NCI-H510A (cell line): Measurements from ENCODE around the gene KCNN3.
A peak's percentile ranks its signal among the peaks of the same experiment; 100 is the strongest.
"Not testable (repeated sequence)": the region's sequence is repeated elsewhere in the genome, so short reads cannot be mapped to it uniquely, and the experiment has no call there.

Source experiments
- DNase-seq: peaks from one replicate; lab custom pipeline; 2025; lab: John Stamatoyannopoulos, UW

Gene KCNN3

GRCh38 chr1:154870115-154870571 lies at the start of gene KCNN3:
Gene KCNN3 (minus strand): TSS chr1:154870281. CDS start chr1:154869964, 317 bp downstream.
- peak; percentile 74 for DNase-seq

DNA sequence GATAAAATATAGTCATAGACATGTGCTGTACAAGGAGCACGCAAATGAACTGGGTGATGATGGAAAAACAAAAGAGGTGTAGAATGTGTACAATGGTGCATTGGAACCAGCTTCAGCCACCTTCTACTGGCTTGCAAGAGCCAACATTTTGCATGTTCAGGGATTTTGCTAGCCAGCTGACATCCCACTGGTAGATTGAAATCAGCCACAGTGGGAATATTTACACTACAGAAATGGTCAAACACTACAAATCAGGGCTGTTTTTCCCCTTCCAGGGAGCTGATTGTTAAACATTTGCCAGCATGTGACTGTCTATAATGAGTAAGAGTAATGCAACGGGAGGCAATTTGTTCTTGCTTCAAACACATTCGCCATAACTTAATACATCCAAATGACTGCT lies 43.2 kb upstream of the KCNN3 start:
- DNase-seq = no peak

DNA sequence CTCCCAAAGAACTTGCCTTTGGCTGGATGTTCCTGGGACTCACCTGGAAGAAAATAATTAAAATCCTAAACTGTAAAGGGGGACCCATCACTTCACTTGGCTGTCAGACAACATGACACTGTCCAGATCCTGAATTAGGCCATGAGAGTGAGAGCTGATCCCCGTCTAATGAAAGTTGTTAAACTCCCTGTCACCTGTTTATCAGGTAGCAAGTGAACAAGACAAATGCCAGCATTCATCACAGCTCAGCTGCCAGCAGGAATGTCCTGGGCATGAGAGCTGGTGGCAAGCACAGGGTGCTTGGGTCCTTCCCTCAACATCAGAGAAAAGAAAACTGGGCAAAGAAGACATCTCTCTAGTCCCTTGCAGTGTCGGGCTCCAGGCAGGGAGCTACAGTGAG lies 42.7 kb upstream of the KCNN3 start:
- no peak for DNase-seq

DNA sequence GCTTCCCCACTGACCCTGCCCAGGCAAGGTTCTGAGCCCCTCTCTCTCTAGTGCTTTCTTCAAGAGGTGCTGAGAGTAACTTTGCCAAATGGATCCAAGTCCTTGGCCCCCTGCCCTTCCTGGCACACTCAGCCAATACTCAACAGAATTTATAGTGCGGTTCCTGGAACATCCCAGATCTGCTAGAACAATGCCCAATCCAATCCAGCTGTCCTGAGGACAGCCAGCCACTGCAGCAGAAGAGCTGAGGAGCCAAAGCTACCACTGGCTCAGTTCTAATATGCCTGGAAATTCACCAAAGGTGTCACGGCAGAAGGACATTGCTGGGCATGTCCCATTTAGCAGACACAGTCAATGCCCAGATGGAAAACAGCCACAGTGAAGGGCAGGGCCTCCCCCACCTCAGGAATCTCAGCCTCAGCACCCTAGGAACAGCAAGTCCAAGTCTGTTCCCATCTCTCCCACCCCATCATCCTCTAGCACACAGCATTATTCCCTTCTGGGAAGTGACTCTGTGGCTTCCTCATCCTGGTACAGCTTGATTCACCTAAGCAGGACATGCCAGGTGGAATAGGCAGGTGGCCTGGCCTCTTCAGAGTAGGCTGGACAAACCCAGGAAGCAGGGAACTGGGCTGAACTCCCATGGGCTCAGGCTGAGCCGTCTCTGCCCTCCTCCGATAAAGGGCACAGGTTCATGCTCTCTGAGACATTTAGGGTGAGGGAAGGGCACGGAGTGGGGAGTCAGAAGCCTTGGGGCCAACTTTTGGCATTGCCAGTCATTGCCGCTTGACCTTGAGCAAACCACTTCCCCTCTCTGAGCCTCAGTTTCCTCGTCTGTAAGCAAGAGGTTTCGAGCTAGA lies 41.8 kb upstream of the KCNN3 start:
- no peak for DNase-seq

DNA sequence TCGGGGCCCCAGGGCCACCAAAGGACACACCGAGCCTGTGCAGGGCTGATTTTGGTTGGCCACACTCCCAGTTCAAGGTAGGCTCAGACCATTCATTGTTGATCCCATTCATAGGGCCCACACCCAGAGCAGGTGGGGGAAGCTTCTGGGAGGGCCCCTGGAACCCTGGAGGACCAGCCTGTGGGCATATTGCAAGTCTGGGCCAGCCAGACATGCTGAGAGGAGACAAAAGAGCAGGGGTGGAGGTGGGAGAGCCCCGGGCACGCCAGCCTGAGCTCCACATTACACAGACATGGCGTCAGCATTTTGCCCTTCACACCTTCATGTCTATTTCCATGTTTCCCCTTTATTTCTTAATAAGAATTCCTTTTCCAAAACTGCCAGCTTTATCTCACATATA lies 40.8 kb upstream of the KCNN3 start:
- DNase-seq = no peak

- DNase-seq = no peak
These were observed 38.9 kb upstream of the KCNN3 start for GRCh38 chr1:154908937-154909336.

DNA sequence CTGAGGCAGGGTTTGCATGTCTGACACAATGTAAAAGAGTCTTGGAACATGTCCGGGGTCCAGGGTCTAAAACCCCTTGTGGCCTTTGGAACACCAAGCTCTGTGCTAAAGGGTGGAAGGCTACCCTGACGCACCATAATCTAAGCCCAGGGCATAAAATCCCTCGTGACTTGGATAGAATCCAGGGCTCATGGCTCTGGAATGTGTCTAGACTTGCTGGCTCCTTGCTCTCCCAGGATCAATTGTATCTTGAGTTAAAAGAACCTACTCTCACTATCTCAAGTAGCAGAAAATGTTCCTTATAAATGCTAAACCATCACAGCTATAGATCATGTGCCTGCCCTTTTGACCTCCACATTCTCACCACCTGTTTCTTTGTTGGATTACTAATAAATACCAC lies 38.0 kb upstream of the KCNN3 start:
- not testable (repeated sequence) for DNase-seq

DNA sequence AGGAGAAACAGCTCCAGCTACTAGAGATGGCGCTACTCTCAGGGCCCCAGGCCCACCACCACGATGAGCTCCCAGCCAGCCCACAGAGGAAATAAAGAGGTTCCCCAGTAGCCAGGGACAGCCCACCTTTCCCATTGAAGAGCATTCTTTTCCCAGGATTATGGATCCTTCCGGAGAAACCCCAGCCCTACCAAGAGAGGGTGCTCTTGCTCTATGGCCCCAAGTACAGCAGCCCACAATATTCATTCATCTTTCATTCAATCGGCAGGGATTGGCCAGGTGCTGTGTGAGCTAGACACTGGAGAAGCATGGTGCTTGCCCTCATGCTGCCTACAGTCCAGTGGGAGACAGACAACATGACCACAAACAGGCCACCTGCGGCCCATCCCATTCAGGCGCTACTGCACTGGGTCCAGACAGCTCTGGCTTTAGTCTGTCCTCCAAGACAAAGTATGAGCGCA lies 36.6 kb upstream of the KCNN3 start:
- DNase-seq = no peak

DNA sequence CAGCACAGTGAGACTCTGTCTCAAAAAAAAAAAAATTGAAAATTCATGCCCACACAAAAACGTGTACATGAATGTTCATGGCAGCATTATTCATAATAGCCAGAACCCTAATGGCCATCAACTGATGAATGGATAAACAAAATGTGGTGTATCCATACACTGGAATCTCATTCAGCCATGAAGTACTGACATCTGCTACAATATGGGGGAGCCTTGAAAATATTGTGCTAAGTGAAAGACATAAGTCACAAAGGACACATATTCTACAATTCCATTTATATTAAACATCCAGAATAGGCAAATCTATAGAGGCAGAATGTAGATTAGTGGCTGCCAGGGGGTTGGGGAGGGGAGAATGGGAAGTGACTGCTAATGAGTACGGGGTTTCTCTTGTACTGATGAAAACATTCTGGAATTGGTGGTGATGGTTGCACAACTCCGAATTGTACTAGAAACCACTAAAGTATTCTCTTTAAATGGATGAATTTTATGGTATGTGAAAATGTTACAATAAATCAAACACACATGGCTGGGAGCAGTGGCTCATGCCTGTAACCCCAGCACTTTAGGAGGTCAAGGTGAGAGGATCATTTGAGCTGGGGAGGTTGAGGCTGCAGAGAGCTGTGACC lies 33.0 kb upstream of the KCNN3 start:
- no peak for DNase-seq

DNA sequence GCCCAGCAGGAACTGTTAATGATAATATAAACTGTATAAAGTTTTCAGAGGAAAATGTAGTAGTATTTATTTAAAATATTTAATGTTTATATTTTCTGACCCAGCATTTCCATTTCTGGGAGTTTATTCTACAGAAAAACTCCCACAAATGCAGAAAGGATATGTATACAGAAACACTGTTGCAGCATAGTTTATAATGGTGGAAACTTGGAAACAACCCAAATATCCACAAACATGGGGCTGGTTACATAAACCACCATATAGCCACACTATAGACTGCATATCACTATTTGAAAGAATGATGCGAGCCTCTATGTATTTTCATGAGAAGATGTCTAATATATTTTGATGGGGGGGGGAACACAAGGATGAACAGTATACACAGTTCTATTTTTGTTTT lies 31.5 kb upstream of the KCNN3 start:
- DNase-seq = no peak

- DNase-seq = no peak
These were observed 29.0 kb upstream of the KCNN3 start for GRCh38 chr1:154899041-154899440.

- DNase-seq = no peak
These were observed 26.7 kb upstream of the KCNN3 start for GRCh38 chr1:154896771-154897286.

- no peak for DNase-seq
These were observed 25.7 kb upstream of the KCNN3 start for GRCh38 chr1:154895798-154896197.

GRCh38 chr1:154891452-154891851 lies 21.4 kb upstream of the KCNN3 start:
- no peak for DNase-seq

GRCh38 chr1:154888757-154889156 lies 18.7 kb upstream of the KCNN3 start:
- no peak for DNase-seq

- no peak for DNase-seq
These were observed 16.4 kb upstream of the KCNN3 start for GRCh38 chr1:154886281-154887015.

DNA sequence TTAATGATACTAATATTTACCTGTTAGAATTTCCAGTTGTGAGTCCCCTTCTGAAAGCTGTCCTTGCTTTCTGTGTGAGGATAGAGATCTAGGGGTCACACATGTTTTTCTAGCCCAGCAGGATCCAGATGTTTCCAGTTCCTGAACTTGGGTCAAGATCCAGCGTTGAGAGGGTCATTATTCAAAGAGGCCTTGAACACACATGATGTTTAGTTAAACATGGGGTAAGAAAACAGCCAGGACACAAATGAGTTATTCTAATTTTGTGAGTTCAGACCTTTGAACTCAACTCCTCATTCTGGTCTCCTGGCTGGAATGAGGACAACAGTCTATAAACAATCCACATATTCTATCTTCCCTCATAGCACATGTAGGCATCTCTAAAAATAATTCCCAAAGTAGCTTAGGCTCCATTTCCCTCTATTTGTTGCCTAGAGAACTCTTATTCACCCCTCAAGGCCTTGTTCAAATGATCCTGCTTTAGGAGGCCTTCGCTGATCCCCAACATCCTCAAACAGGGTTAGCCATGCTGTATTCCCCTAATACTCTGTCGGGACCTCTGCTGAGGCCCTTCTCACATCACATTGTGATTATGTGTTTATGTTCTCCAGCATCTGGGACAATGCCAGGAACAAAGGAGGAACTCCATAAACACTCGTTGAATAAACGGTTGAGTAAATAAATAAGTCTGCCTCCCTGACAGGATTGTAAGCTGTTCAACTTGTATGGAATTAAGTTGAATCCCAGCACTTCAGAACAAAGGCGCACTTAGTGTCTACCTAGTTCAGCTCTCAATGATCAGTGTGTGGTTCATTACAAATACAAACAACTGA lies 15.0 kb upstream of the KCNN3 start:
- DNase-seq = no peak

DNA sequence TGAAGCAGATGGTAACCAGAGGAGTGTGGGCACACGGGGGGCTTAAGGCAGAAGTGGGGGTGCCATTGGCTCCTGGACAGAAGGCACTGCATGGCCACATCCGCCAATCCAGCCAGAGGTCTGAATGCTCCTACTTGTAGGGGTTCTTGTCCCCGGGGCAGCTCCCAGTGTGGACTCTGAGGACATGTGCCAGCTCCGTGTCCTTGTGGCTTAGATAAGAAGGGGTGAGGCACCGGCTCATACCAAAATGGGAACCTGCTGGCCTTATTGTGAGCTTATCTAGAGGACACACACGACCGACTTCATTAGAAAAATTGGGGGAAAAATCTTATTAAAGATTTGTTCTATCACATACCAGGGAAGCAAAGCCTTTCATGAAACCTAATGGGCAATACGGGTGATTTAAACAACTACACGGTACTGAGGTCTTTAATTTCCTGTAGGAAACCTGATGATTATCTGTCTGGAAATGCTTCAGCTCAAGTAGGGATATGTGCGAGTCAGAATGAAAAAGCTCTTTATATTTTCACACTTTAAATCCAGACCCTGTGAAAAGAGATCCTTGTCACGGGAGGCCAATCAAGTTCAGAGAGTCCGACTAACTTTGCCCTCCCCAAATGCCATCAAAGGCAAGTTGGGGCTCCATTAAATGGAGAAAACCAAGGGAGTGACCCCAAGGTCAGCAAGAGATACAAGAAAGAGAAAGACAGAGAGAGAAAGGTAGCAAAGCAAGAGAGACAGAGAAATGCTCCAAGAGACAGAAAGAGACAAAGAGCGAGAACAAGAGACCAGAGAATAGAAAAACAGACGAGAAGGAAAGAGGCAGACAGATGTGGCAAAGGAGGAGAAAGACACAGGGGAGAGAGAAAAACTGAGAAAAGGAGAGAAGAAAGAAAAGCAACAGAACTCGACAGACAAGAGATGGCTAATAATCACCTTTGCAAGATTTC lies 14.1 kb upstream of the KCNN3 start:
- DNase-seq = no peak

DNA sequence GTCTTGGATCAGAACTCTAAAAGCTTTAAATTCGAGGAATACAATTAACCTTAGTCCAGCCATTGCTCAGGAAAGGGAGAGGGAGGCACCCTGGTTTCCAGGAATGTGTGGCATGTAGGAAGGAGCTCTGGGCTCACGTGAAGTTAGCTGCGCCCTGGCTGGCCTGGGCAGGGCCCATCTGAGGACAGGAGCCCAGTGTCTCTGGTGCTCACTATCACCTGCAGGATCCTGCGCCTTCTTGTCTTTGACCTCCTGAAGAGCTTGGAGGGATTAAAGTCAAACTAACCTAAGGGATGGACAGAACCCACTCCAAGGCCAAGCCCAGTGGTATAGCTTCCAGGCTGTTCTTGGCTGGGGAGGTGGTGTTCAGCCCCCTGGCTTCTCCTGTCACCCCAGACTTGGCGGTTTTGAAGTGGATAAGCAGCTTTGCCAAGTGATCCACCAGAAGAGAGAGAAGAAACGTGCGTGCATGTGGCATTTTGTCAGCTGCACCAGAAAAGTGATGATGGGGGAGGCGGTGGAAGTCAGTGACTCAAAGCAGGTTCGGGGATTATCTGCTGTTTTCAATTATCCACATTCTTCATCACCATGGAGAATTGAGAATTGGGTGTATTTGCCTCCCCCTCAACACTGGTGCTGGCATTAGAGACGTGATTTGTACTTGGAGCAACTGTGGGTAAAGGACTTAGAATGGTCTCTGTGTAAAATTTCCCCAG lies 11.9 kb upstream of the KCNN3 start:
- no peak for DNase-seq

DNA sequence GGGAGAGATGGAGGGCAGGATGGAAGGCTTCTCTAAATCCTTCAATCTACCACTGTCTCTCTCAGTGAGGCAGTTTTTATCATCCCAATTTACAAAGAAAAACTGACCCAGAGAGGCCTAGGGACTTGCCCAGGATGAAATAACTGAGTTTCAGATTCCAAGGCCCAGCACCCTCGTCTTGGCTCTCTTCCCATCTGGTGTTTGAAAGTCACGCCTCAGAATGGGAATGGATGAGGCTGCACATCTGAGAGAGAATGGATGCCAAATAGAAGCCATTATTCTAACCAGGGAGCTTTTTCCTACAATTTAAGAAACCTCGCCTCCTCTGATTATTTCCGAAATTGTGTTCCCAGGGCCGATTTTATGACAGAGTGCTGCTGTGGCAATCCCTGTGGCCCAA lies 10.6 kb upstream of the KCNN3 start:
- DNase-seq = no peak
